Keratinocyte (primary cell): Measurements from ENCODE around the gene EVI5. TPM values are rescaled to one million over a fixed set of nuclear protein-coding genes. Genes with fewer than 3 reads are reported as not detected.

ENCODE experiments used
- DNase-seq: peaks from one replicate; pipeline ENCODE4 v3.0.0-alpha.2; 2011; ENCODE audit warnings: low read depth, missing footprints, low spot score
- FAIRE-seq: peaks from 2 replicates; lab custom pipeline; 2011; peaks lifted over from hg19 to GRCh38; lab: Jason Lieb, UNC
- H2AFZ ChIP-seq: 2 replicates; pipeline ENCODE4 v1.6.0; 2012; ENCODE audit warnings: low read length, control low read depth, inconsistent platforms; ENCODE audit not compliant: control insufficient read depth
- H3K27ac ChIP-seq: 2 replicates; pipeline ENCODE4 v1.5.1; 2011; ENCODE audit warnings: low read length; ENCODE audit not compliant: control insufficient read depth, insufficient read depth
- H3K27me3 ChIP-seq: 3 replicates; pipeline ENCODE4 v1.6.0; 2011; ENCODE audit warnings: low read length; ENCODE audit not compliant: control insufficient read depth, insufficient read depth; ENCODE audit errors: extremely low read depth
- H3K36me3 ChIP-seq, 2 experiments: 2 replicates in 1 of 2; 3 replicates in 1 of 2; pipeline ENCODE4 v1.5.1; 2011; ENCODE audit warnings: low read length in 2 of 2, mild to moderate bottlenecking in 1 of 2; ENCODE audit not compliant: control insufficient read depth in 2 of 2, insufficient read depth in 2 of 2; ENCODE audit errors: extremely low read depth in 1 of 2
- H3K4me1 ChIP-seq: 3 replicates; pipeline ENCODE4 v1.5.1; 2011; ENCODE audit warnings: low read length; ENCODE audit not compliant: control insufficient read depth, insufficient read depth; ENCODE audit errors: extremely low read depth
- H3K4me2 ChIP-seq: 3 replicates; pipeline ENCODE4 v1.6.0; 2011; ENCODE audit warnings: low read depth, low read length; ENCODE audit not compliant: control insufficient read depth, insufficient read depth; ENCODE audit errors: extremely low read depth
- H3K4me3 ChIP-seq, 3 experiments: fragments of 200-600 bp in 1 of 3; sonication (generic) in 1 of 3; 2 replicates in 2 of 3; 3 replicates in 1 of 3; pipeline ENCODE4 v1.5.1; 2011 to 2016; ENCODE audit warnings: low read length in 3 of 3, mild to moderate bottlenecking in 3 of 3, control low read depth in 2 of 3, inconsistent platforms in 1 of 3, low read depth in 1 of 3, mixed read lengths in 1 of 3, mixed run types in 1 of 3, moderate library complexity in 1 of 3; ENCODE audit not compliant: control insufficient read depth in 2 of 3, insufficient read depth in 2 of 3; ENCODE audit errors: extremely low read depth in 1 of 3
- H3K79me2 ChIP-seq: 2 replicates; pipeline ENCODE4 v1.6.0; 2012; ENCODE audit warnings: low read length; ENCODE audit not compliant: control insufficient read depth, insufficient read depth
- H3K9ac ChIP-seq: 3 replicates; pipeline ENCODE4 v1.6.0; 2011; ENCODE audit warnings: low read length; ENCODE audit not compliant: control insufficient read depth, insufficient read depth; ENCODE audit errors: extremely low read depth
- H3K9me1 ChIP-seq: 3 replicates; pipeline ENCODE4 v1.6.0; 2011; ENCODE audit warnings: low read length; ENCODE audit not compliant: control insufficient read depth, insufficient read depth; ENCODE audit errors: extremely low read depth
- H3K9me3 ChIP-seq: 2 replicates; pipeline ENCODE4 v1.5.1; 2012; ENCODE audit warnings: low read depth, low read length; ENCODE audit not compliant: control insufficient read depth
- H4K20me1 ChIP-seq: 3 replicates; pipeline ENCODE4 v1.6.0; 2011; ENCODE audit warnings: low read length; ENCODE audit not compliant: control insufficient read depth, insufficient read depth; ENCODE audit errors: extremely low read depth
- CTCF ChIP-seq, 3 experiments: IDR thresholded peaks in 1 of 3; conservative IDR thresholded peaks in 1 of 3; optimal IDR thresholded peaks in 1 of 3; 2 replicates in 2 of 3; 3 replicates in 1 of 3; pipeline versions ENCODE3 to v1.5.1; 2011; ENCODE audit warnings: low read length in 3 of 3, mild to moderate bottlenecking in 3 of 3, moderate library complexity in 2 of 3, control low read depth in 1 of 3, inconsistent platforms in 1 of 3; ENCODE audit not compliant: insufficient read depth in 2 of 3; ENCODE audit errors: extremely low read depth in 1 of 3
- EZH2 ChIP-seq: IDR thresholded peaks from one replicate; pipeline ENCODE4 v1.6.1; 2012; ENCODE audit warnings: inconsistent platforms, mild to moderate bottlenecking, low read length, moderate library complexity
- dilution Hi-C: fragments of 300-500 bp; cut with MboI; formaldehyde crosslinking; loops from one replicate; pipeline ENCODE4 v1.7.0; 2020; ENCODE audit warnings: low sequenced_read_pairs; ENCODE audit not compliant: extremely low pct_ligation_motif_present
- polyA plus RNA-seq, 5 experiments: library from polyadenylated mRNA; depleted of rRNA in 3 of 5; stranded (reverse) in 3 of 5; stranded (forward) in 1 of 5; unstranded in 1 of 5; fragments of >200 nt; gene quantifications; 1 replicate in 1 of 5; 2 replicates in 3 of 5; 3 replicates in 1 of 5; pipeline versions ENCODE4 v1.2.1 to v1.2.3, GENCODE V29; 2011 to 2012; ENCODE audit warnings: missing spikeins in 2 of 5, low read depth in 1 of 5, low replicate concordance in 1 of 5

EVI5 gene
- polyA plus RNA-seq, 1 donor (not counting 4 experiments of a cell fraction or from before 2014, with no cell fraction given), result 23.2 TPM

GRCh38 chr1:92554216-92554615, 230.7 kb downstream of the EVI5 start:
- no peak for FAIRE-seq
- no peak overlapping the region for H3K4me3 ChIP-seq

GRCh38 chr1:92551916-92552315, 233.0 kb downstream of the EVI5 start:
- no peak for FAIRE-seq
- H3K4me1 ChIP-seq, result no peaks in the 10 kb centered on the region
- dilution Hi-C loops, result no loop called here
- peaks cover 0 to 4% of the 10 kb centered on the region in 2 experiments for H3K36me3 ChIP-seq
- no peaks in the 10 kb centered on the region for H3K79me2 ChIP-seq
- no peak overlapping the region for H3K4me3 ChIP-seq
- H3K9ac ChIP-seq, result no peak overlapping the region
- no peak overlapping the region for H3K4me2 ChIP-seq
- no peak overlapping the region for H2AFZ ChIP-seq
- no peaks in the 10 kb centered on the region for H4K20me1 ChIP-seq
- H3K9me1 ChIP-seq, result no peaks in the 10 kb centered on the region
- H3K27ac ChIP-seq, result no peak overlapping the region
- TF ChIP-seq EZH2 (no peak), CTCF (optimal IDR thresholded peaks at IDR 0.05 in 1 of 3, IDR thresholded peaks at IDR 0.05 in 1 of 3, conservative IDR thresholded peaks at IDR 0.05 in 1 of 3; ENCODE audit: extremely low read depth in 1 of 3, insufficient read depth in 2 of 3, low read length in 3 of 3) (no peak)
- no peaks in the 10 kb centered on the region for H3K9me3 ChIP-seq
- DNase-seq, result no peak
- H3K27me3 ChIP-seq, result no peaks in the 10 kb centered on the region

More at GRCh38 chr1:92554216-92554615, 230.7 kb downstream of the EVI5 start:
- H3K4me2 ChIP-seq, result no peak overlapping the region
- H3K79me2 ChIP-seq, result no peaks in the 10 kb centered on the region
- no peak overlapping the region for H3K9ac ChIP-seq
- H3K36me3 ChIP-seq, result peaks cover 0 to 4% of the 10 kb centered on the region in 2 experiments
- H4K20me1 ChIP-seq, result no peaks in the 10 kb centered on the region
- DNase-seq, result no peak
- TF ChIP-seq EZH2 (no peak), CTCF (optimal IDR thresholded peaks at IDR 0.05 in 1 of 3, IDR thresholded peaks at IDR 0.05 in 1 of 3, conservative IDR thresholded peaks at IDR 0.05 in 1 of 3; ENCODE audit: extremely low read depth in 1 of 3, insufficient read depth in 2 of 3, low read length in 3 of 3) (no peak)
- H3K9me1 ChIP-seq, result no peaks in the 10 kb centered on the region
- H3K27ac ChIP-seq, result no peak overlapping the region
- H2AFZ ChIP-seq, result no peak overlapping the region
- H3K4me1 ChIP-seq, result no peaks in the 10 kb centered on the region
- no peaks in the 10 kb centered on the region for H3K27me3 ChIP-seq
- dilution Hi-C loops, result no loop called here
- no peaks in the 10 kb centered on the region for H3K9me3 ChIP-seq
